Endodermal cell (in vitro differentiated cells): ENCODE measurements around the gene TMEM72. TPM values are rescaled to one million over a fixed set of nuclear protein-coding genes. Genes with fewer than 3 reads are reported as not detected.

ENCODE experiments used
- DNase-seq: peaks from one replicate; pipeline ENCODE4 v3.0.0-alpha.2; 2017
- H3K27ac ChIP-seq: 2 replicates; pipeline ENCODE4 v1.5.1; 2013; ENCODE audit warnings: mild to moderate bottlenecking, low read depth, low read length, moderate library complexity
- H3K27me3 ChIP-seq: 2 replicates; pipeline ENCODE4 v1.6.1; 2013; ENCODE audit warnings: mild to moderate bottlenecking, low read length, moderate library complexity; ENCODE audit not compliant: insufficient read depth, control insufficient read depth, poor library complexity, severe bottlenecking
- H3K36me3 ChIP-seq: 2 replicates; pipeline ENCODE4 v1.7.0; 2013; ENCODE audit warnings: mild to moderate bottlenecking, low read length, moderate library complexity; ENCODE audit not compliant: control insufficient read depth, insufficient read depth
- H3K4me1 ChIP-seq: one replicate; pipeline ENCODE4 v1.7.0; 2013; ENCODE audit warnings: low read length; ENCODE audit not compliant: control insufficient read depth, insufficient read depth
- H3K4me3 ChIP-seq: 2 replicates; pipeline ENCODE4 v1.5.1; 2013; ENCODE audit warnings: mild to moderate bottlenecking, low read length, moderate library complexity
- H3K9ac ChIP-seq: 2 replicates; pipeline ENCODE4 v1.6.1; 2013; ENCODE audit warnings: mild to moderate bottlenecking, low read length, moderate library complexity; ENCODE audit not compliant: poor library complexity, severe bottlenecking; ENCODE audit errors: extremely low read depth
- H3K9me3 ChIP-seq: 2 replicates; pipeline ENCODE4 v1.6.1; 2013; ENCODE audit warnings: mild to moderate bottlenecking, low read length, moderate library complexity; ENCODE audit not compliant: control insufficient read depth
- H3K27ac Mint-ChIP-seq: 2 replicates; pipeline ENCODE4 v1.8.0; 2020; ENCODE audit warnings: mixed read lengths
- H3K27me3 Mint-ChIP-seq: 2 replicates; pipeline ENCODE4 v1.8.0; 2021; ENCODE audit warnings: mild to moderate bottlenecking, mixed read lengths; ENCODE audit not compliant: insufficient read depth
- H3K36me3 Mint-ChIP-seq: 2 replicates; pipeline ENCODE4 v1.8.0; 2020; ENCODE audit warnings: low read depth, mixed read lengths
- H3K4me1 Mint-ChIP-seq: 2 replicates; pipeline ENCODE4 v1.8.0; 2020; ENCODE audit warnings: mixed read lengths
- H3K4me3 Mint-ChIP-seq: 2 replicates; pipeline ENCODE4 v1.8.0; 2020; ENCODE audit warnings: mild to moderate bottlenecking, moderate library complexity, mixed read lengths
- H3K9me3 Mint-ChIP-seq: 2 replicates; pipeline ENCODE4 v1.8.0; 2020; ENCODE audit warnings: mild to moderate bottlenecking, mixed read lengths
- CTCF ChIP-seq: fragments of 200-600 bp; sonication (generic); conservative IDR thresholded peaks from 2 replicates; pipeline ENCODE4 v1.5.0; 2021; ENCODE audit warnings: antibody characterized with exemption, mild to moderate bottlenecking
- WGBS, 2 experiments: methylation state at CpG; one replicate each; pipeline versions ENCODE4 v1.1.5 to v1.1.7; 2013; ENCODE audit warnings: missing lambda C conversion rate in 2 of 2, mixed read lengths in 1 of 2; ENCODE audit not compliant: insufficient coverage in 1 of 2, insufficient read length in 1 of 2; 5-methylcytosine and 5-hydroxymethylcytosine counted together
- total RNA-seq, 2 donors: library from RNA; stranded (reverse); fragmentation: NEBNext Ultra II Directional in 1 of 2; extraction: Animal tissue kit (Norgen Biotek cat#: 25700) in 1 of 2; gene quantifications; 2 replicates in 1 of 2; 3 replicates in 1 of 2; pipeline ENCODE4 v1.2.1, GENCODE V29; 2021

Gene TMEM72
- total RNA-seq, 2 donors from 2014 or later: not detected

GRCh38 chr10:44955413-44956070 is 44.4 kb downstream of the TMEM72 start:
- peaks cover 2% of the 10 kb centered on the region for H3K9me3 Mint-ChIP-seq
- peaks cover 8% of the 10 kb centered on the region for H3K36me3 Mint-ChIP-seq
- no peak for DNase-seq
- Histone ChIP-seq H3K4me1 (peaks cover 5% of the 10 kb centered on the region), H3K9me3 (no peaks in the 10 kb centered on the region), H3K4me3 (no peak overlapping the region), H3K27ac (no peak overlapping the region), H3K9ac (no peak overlapping the region), H3K36me3 (no peaks in the 10 kb centered on the region), H3K27me3 (no peaks in the 10 kb centered on the region)
- 94 to 97% methylated on average over 4 to 8 of the region's 8 CpGs for WGBS, 2 experiments
- no peak for TF ChIP-seq CTCF
- peaks cover 25% of the 10 kb centered on the region for H3K4me1 Mint-ChIP-seq
- H3K27me3 Mint-ChIP-seq: peaks cover 6% of the 10 kb centered on the region
- no peak overlapping the region for H3K4me3 Mint-ChIP-seq
- no peak overlapping the region for H3K27ac Mint-ChIP-seq

- H3K27ac ChIP-seq: no peak overlapping the region
- H3K36me3 Mint-ChIP-seq: peaks cover 8% of the 10 kb centered on the region
- H3K36me3 ChIP-seq: no peaks in the 10 kb centered on the region
- no peak overlapping the region for H3K4me3 Mint-ChIP-seq
- peaks cover 5% of the 10 kb centered on the region for H3K27me3 ChIP-seq
- H3K4me3 ChIP-seq: no peak overlapping the region
- WGBS, 2 experiments: 90% methylated on average over 4 of the region's 4 CpGs
- TF ChIP-seq CTCF: no peak
- H3K27ac Mint-ChIP-seq: no peak overlapping the region
- H3K4me1 Mint-ChIP-seq: peaks cover 30% of the 10 kb centered on the region
- peaks cover 2% of the 10 kb centered on the region for H3K9me3 Mint-ChIP-seq
- H3K4me1 ChIP-seq: peaks cover 5% of the 10 kb centered on the region
- H3K9ac ChIP-seq: no peak overlapping the region
- peaks cover 12% of the 10 kb centered on the region for H3K27me3 Mint-ChIP-seq
- no peaks in the 10 kb centered on the region for H3K9me3 ChIP-seq
- peak; percentile 9 for DNase-seq
These were observed 45.1 kb downstream of the TMEM72 start for GRCh38 chr10:44956226-44956625.

- peaks cover 30% of the 10 kb centered on the region for H3K4me1 Mint-ChIP-seq
- H3K9me3 Mint-ChIP-seq: peaks cover 2% of the 10 kb centered on the region
These were observed 45.9 kb downstream of the TMEM72 start for GRCh38 chr10:44956717-44957706.

More at GRCh38 chr10:44956717-44957706, 45.9 kb downstream of the TMEM72 start:
- Mint-ChIP-seq H3K27me3 (peaks cover 16% of the 10 kb centered on the region), H3K36me3 (peaks cover 8% of the 10 kb centered on the region), H3K4me3 (no peak overlapping the region), H3K27ac (no peak overlapping the region)
- no peaks in the 10 kb centered on the region for H3K9me3 ChIP-seq
- peaks cover 9% of the 10 kb centered on the region for H3K27me3 ChIP-seq
- TF ChIP-seq CTCF: no peak
- peaks cover 5% of the 10 kb centered on the region for H3K4me1 ChIP-seq
- WGBS, 2 experiments: 91 to 98% methylated on average over 4 of the region's 4 CpGs
- H3K4me3 ChIP-seq: no peak overlapping the region
- no peak overlapping the region for H3K9ac ChIP-seq
- H3K27ac ChIP-seq: no peak overlapping the region
- DNase-seq: peak; percentile 10
- no peaks in the 10 kb centered on the region for H3K36me3 ChIP-seq
